H1 (cell line): ENCODE data around the gene OLR1. TPM values are rescaled to one million over a fixed set of nuclear protein-coding genes. Genes with fewer than 3 reads are reported as not detected.

Experiments
- BACH1 ChIP-seq: IDR thresholded peaks from 2 replicates; pipeline ENCODE4 v1.6.1; 2012; ENCODE audit warnings: low read length, improper control_type of control experiment
- EZH2 ChIP-seq: fragments of 200-600 bp; sonication (generic); IDR thresholded peaks from 2 replicates; pipeline ENCODE4 v1.7.1; 2012; ENCODE audit warnings: low read depth, mild to moderate bottlenecking, moderate library complexity, low read length, inconsistent platforms; ENCODE audit not compliant: severe bottlenecking
- HDAC6 ChIP-seq: IDR thresholded peaks from one replicate; pipeline ENCODE4 v1.7.1; 2012; ENCODE audit warnings: low read depth, mild to moderate bottlenecking, inconsistent platforms, low read length, moderate library complexity
- KDM1A ChIP-seq: fragments of 200-600, 300-600 bp; sonication (generic); IDR thresholded peaks from 2 replicates; pipeline ENCODE4 v1.7.1; 2016; ENCODE audit warnings: mild to moderate bottlenecking, low read length, borderline replicate concordance
- MAFK ChIP-seq: IDR thresholded peaks from 2 replicates; pipeline ENCODE4 v1.6.1; 2012; ENCODE audit warnings: low read depth, mild to moderate bottlenecking, improper control_type of control experiment, low read length
- PHF8 ChIP-seq: fragments of 200-600 bp; sonication (generic); conservative IDR thresholded peaks from 2 replicates; pipeline ENCODE4 v1.7.1; 2012; ENCODE audit warnings: low read depth, mild to moderate bottlenecking, inconsistent platforms, low read length, moderate library complexity
- RXRA ChIP-seq: IDR thresholded peaks from 2 replicates; pipeline ENCODE4 v1.6.1; 2011; ENCODE audit warnings: low read depth, mild to moderate bottlenecking, low read length, moderate library complexity; ENCODE audit not compliant: insufficient read depth
- SAP30 ChIP-seq: fragments of 300-600 bp; sonication (generic); IDR thresholded peaks from 2 replicates; pipeline ENCODE4 v1.7.1; 2012; ENCODE audit warnings: low read length, moderate library complexity, mild to moderate bottlenecking, inconsistent platforms; ENCODE audit not compliant: insufficient read depth, insufficient replicate concordance
- SIX5 ChIP-seq: IDR thresholded peaks from 2 replicates; pipeline ENCODE4 v1.6.1; 2011; ENCODE audit warnings: mild to moderate bottlenecking, low read depth, low read length
- TAF7 ChIP-seq: optimal IDR thresholded peaks from 2 replicates; pipeline ENCODE3; 2011; ENCODE audit warnings: low read depth, mild to moderate bottlenecking, inconsistent platforms, low read length, moderate library complexity, borderline replicate concordance
- TBP ChIP-seq: IDR thresholded peaks from 2 replicates; pipeline ENCODE4 v1.6.1; 2011; ENCODE audit warnings: low read depth, low read length, improper control_type of control experiment
- polyA plus RNA-seq, 7 experiments: library from polyadenylated mRNA; depleted of rRNA in 3 of 7; stranded (reverse) in 5 of 7; unstranded in 2 of 7; fragments of >200 nt in 5 of 7; fragments of 200-250 nt in 2 of 7; gene quantifications; 1 replicate in 5 of 7; 2 replicates in 1 of 7; 4 replicates in 1 of 7; pipeline versions ENCODE4 v1.2.1 to v1.2.3, GENCODE V29; 2011 to 2013; ENCODE audit warnings: missing spikeins in 2 of 7, mixed read lengths in 2 of 7
- total RNA-seq: library from RNA; stranded (reverse); fragmentation: NEBNext Ultra II Directional; extraction: Animal tissue kit (Norgen Biotek cat#: 25700); gene quantifications from 2 replicates; pipeline ENCODE4 v1.2.1, GENCODE V29; 2021
- TF ChIP-seq, protein P1 (sequence below): fragments of 300-600 bp; sonication (generic); IDR thresholded peaks from 2 replicates; pipeline ENCODE4 v1.7.1; 2012; ENCODE audit warnings: low read length, moderate library complexity, mild to moderate bottlenecking, inconsistent platforms; ENCODE audit not compliant: insufficient replicate concordance

Gene OLR1
- total and polyA plus RNA-seq, 2 of the 8 experiments (the other 6 are each of a cell fraction or from before 2014, with no cell fraction given), result not detected

DNA sequence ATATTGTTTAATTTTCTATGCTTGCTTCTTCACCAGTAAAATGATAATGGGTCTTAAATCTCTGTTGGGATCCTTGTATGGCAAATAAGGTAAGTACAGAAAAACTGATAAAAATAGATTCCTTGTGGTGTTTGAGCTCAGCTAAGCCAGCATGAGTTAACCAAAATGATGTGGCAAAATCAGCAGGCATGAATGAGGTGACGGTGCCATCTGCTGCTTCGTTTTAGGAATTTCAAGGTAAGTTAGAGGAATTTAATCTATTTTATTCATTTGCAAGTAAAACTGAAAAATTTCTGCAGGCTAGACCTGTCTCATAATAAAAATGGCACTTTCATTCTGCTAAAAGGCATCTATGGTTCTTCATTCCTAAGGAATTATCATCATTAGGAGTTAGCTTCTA lies 31.9 kb downstream of the OLR1 start (continued):
- TF ChIP-seq EZH2 (no peak), SIX5 (no peak), HDAC6 (no peak), MAFK (peak; percentile 60; the same call in 1 of the 2 replicates), TBP (no peak), SAP30 (no peak), BACH1 (peak; percentile 78), KDM1A (no peak), RXRA (no peak), PHF8 (no peak), TAF7 (no peak)
- TF ChIP-seq, protein P1, sequence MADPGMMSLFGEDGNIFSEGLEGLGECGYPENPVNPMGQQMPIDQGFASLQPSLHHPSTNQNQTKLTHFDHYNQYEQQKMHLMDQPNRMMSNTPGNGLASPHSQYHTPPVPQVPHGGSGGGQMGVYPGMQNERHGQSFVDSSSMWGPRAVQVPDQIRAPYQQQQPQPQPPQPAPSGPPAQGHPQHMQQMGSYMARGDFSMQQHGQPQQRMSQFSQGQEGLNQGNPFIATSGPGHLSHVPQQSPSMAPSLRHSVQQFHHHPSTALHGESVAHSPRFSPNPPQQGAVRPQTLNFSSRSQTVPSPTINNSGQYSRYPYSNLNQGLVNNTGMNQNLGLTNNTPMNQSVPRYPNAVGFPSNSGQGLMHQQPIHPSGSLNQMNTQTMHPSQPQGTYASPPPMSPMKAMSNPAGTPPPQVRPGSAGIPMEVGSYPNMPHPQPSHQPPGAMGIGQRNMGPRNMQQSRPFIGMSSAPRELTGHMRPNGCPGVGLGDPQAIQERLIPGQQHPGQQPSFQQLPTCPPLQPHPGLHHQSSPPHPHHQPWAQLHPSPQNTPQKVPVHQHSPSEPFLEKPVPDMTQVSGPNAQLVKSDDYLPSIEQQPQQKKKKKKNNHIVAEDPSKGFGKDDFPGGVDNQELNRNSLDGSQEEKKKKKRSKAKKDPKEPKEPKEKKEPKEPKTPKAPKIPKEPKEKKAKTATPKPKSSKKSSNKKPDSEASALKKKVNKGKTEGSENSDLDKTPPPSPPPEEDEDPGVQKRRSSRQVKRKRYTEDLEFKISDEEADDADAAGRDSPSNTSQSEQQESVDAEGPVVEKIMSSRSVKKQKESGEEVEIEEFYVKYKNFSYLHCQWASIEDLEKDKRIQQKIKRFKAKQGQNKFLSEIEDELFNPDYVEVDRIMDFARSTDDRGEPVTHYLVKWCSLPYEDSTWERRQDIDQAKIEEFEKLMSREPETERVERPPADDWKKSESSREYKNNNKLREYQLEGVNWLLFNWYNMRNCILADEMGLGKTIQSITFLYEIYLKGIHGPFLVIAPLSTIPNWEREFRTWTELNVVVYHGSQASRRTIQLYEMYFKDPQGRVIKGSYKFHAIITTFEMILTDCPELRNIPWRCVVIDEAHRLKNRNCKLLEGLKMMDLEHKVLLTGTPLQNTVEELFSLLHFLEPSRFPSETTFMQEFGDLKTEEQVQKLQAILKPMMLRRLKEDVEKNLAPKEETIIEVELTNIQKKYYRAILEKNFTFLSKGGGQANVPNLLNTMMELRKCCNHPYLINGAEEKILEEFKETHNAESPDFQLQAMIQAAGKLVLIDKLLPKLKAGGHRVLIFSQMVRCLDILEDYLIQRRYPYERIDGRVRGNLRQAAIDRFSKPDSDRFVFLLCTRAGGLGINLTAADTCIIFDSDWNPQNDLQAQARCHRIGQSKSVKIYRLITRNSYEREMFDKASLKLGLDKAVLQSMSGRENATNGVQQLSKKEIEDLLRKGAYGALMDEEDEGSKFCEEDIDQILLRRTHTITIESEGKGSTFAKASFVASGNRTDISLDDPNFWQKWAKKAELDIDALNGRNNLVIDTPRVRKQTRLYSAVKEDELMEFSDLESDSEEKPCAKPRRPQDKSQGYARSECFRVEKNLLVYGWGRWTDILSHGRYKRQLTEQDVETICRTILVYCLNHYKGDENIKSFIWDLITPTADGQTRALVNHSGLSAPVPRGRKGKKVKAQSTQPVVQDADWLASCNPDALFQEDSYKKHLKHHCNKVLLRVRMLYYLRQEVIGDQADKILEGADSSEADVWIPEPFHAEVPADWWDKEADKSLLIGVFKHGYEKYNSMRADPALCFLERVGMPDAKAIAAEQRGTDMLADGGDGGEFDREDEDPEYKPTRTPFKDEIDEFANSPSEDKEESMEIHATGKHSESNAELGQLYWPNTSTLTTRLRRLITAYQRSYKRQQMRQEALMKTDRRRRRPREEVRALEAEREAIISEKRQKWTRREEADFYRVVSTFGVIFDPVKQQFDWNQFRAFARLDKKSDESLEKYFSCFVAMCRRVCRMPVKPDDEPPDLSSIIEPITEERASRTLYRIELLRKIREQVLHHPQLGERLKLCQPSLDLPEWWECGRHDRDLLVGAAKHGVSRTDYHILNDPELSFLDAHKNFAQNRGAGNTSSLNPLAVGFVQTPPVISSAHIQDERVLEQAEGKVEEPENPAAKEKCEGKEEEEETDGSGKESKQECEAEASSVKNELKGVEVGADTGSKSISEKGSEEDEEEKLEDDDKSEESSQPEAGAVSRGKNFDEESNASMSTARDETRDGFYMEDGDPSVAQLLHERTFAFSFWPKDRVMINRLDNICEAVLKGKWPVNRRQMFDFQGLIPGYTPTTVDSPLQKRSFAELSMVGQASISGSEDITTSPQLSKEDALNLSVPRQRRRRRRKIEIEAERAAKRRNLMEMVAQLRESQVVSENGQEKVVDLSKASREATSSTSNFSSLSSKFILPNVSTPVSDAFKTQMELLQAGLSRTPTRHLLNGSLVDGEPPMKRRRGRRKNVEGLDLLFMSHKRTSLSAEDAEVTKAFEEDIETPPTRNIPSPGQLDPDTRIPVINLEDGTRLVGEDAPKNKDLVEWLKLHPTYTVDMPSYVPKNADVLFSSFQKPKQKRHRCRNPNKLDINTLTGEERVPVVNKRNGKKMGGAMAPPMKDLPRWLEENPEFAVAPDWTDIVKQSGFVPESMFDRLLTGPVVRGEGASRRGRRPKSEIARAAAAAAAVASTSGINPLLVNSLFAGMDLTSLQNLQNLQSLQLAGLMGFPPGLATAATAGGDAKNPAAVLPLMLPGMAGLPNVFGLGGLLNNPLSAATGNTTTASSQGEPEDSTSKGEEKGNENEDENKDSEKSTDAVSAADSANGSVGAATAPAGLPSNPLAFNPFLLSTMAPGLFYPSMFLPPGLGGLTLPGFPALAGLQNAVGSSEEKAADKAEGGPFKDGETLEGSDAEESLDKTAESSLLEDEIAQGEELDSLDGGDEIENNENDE, result no peak
